Skeletal muscle satellite cell (primary cell): ENCODE results near the gene PSMD8.
A peak's percentile ranks its signal among the peaks of the same experiment; 100 is the strongest.
"Not testable (repeated sequence)": the region's sequence is repeated elsewhere in the genome, so short reads cannot be mapped to it uniquely, and the experiment has no call there.

Source experiments
- H3K27me3 ChIP-seq: 2 replicates; pipeline ENCODE4 v1.7.0; 2013; ENCODE audit warnings: low read length; ENCODE audit not compliant: control insufficient read depth, insufficient read depth
- H3K36me3 ChIP-seq: 2 replicates; pipeline ENCODE4 v1.7.0; 2013; ENCODE audit warnings: mild to moderate bottlenecking, control low read depth, low read length; ENCODE audit not compliant: insufficient read depth
- H3K4me1 ChIP-seq: 2 replicates; pipeline ENCODE4 v1.7.0; 2013; ENCODE audit warnings: low read length; ENCODE audit not compliant: control insufficient read depth, insufficient read depth
- H3K4me2 ChIP-seq: 2 replicates; pipeline ENCODE4 v1.7.0; 2013; ENCODE audit warnings: mild to moderate bottlenecking, low read length
- H3K4me3 ChIP-seq: 2 replicates; pipeline ENCODE4 v1.7.0; 2013; ENCODE audit warnings: low read length
- H3K9ac ChIP-seq: 2 replicates; pipeline ENCODE4 v1.7.0; 2013; ENCODE audit warnings: mild to moderate bottlenecking, low read depth, low read length, moderate library complexity
- H3K9me3 ChIP-seq: replicated peaks from 2 replicates; pipeline ENCODE4 v1.7.0; 2013; ENCODE audit warnings: mild to moderate bottlenecking, control low read depth, low read length

The PSMD8 gene

DNA sequence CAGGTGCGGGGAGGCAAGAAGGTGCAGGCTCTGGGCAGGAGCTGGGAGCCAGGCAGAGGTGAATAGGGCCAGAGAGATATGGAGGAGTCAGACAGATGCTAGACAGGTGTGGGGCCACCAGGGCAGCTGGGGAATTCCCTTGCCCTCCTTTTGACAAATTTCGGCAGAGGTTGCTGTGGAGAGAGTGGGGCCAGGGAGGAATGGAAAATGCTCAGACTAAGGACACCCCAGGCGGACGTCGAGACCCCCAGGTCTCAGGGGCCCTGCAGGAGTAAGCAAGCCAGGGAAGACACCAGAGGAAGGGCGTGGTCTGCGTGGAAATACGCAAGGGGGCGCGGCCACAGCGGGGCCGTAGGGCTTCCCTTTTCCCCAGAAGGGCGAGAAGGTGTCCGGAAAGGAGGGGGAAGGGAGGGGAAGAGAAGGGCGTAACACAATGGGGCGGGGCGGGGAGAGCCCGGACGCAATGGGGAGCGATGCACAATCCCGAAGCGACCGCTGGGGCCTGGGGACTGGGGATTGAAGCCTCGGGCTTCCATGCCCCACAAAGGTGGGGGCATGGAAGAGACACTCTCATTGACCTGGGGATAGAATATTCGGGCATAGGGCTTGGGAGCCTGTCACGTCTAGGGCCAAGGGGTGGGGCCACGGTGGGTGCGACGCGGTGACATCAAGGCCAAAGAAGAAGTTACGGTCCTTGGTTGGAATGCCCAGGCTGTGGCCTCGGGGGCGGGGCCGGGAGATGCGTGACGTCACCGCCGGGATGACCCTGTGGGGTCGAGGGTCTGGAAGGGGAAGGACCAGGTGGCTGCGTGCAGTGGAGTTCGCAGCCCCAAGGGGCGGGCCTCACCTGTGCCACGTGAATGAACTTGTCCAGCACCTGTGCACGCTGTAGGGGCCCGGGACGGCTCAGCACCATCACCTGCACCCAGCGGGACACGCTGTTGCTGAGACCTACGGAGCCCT lies 43.5 kb downstream of the PSMD8 start:
- H3K9me3 ChIP-seq: no peaks in the 10 kb centered on the region
- H3K4me2 ChIP-seq: peak overlapping the region; percentile 44
- no peaks in the 10 kb centered on the region for H3K4me1 ChIP-seq
- H3K9ac ChIP-seq: no peak overlapping the region
- H3K36me3 ChIP-seq: no peaks in the 10 kb centered on the region
- H3K27me3 ChIP-seq: peaks cover 16% of the 10 kb centered on the region
- H3K4me3 ChIP-seq: no peak overlapping the region

DNA sequence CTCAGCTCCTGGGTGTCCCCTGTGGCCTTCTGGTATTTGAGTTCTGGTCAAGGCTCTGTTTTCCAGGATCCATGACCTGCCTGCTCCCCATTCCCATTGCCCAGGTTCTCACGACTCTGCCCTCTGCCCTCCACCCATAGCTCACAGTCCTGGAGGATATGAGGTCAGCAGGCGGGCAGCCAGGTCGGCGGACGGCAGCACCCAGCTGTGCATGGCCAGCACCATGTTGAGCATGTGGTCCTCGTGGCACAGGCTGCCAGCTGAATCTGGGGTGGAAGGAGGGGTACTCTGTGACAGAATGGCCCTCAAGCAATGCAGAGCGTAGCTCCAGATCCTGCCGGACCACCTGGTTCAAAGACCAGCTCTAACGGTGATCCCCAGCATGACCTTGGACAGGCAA lies 46.6 kb downstream of the PSMD8 start:
- no peak overlapping the region for H3K4me3 ChIP-seq
- no peak overlapping the region for H3K4me2 ChIP-seq
- H3K9ac ChIP-seq: no peak overlapping the region
- no peaks in the 10 kb centered on the region for H3K36me3 ChIP-seq
- H3K4me1 ChIP-seq: no peaks in the 10 kb centered on the region
- peaks cover 18% of the 10 kb centered on the region for H3K27me3 ChIP-seq
- no peaks in the 10 kb centered on the region for H3K9me3 ChIP-seq

- H3K4me1 ChIP-seq: no peaks in the 10 kb centered on the region
- no peak overlapping the region for H3K4me2 ChIP-seq
- peaks cover 14% of the 10 kb centered on the region for H3K27me3 ChIP-seq
- H3K9ac ChIP-seq: no peak overlapping the region
- no peaks in the 10 kb centered on the region for H3K9me3 ChIP-seq
- no peaks in the 10 kb centered on the region for H3K36me3 ChIP-seq
- no peak overlapping the region for H3K4me3 ChIP-seq
Observed at GRCh38 chr19:38421856-38422255, 47.5 kb downstream of the PSMD8 start.

DNA sequence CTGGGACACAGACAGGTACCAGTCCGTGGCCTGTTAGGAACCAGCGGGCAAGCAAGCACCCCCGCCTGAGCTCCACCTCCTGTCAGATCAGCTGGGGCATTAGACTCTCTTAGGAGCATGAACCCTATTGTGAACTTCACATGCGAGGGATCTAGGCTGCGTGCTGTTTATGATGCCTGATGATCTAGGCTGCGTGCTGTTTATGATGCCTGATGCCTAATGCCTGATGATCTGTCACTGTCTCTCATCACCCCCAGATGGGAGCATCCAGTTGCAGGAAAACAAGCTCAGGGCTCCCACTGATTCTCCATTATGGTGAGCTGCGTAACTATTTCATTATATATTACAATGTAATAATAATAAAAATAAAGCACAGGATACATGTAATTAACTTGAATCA lies 48.1 kb downstream of the PSMD8 start:
- no peak overlapping the region for H3K4me3 ChIP-seq
- H3K27me3 ChIP-seq: peaks cover 10% of the 10 kb centered on the region
- no peaks in the 10 kb centered on the region for H3K36me3 ChIP-seq
- H3K4me1 ChIP-seq: no peaks in the 10 kb centered on the region
- no peaks in the 10 kb centered on the region for H3K9me3 ChIP-seq
- no peak overlapping the region for H3K4me2 ChIP-seq
- no peak overlapping the region for H3K9ac ChIP-seq

DNA sequence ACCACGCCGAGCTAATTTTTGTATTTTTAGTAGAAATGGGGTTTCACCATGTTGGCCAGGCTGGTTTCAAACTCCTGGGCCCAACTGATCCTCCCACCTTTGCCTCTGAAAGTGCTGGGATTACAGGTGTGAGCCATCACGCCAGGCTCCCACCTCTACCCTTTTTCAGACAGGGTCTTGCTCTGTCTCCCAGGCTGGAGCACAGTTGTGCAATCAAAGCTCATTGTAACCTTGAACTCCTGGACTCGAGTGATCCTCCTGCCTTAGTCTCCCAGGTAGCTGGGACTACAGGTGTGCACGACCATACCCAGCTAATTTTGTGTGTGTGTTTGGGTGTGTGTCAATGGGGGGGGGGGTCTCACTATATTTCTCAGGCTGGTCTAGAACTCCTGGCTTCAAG lies 49.9 kb downstream of the PSMD8 start:
- Histone ChIP-seq H3K36me3 (no peaks in the 10 kb centered on the region), H3K27me3 (peaks cover 10% of the 10 kb centered on the region), H3K9ac (no peak overlapping the region), H3K4me3 (no peak overlapping the region), H3K4me1 (no peaks in the 10 kb centered on the region), H3K9me3 (no peaks in the 10 kb centered on the region), H3K4me2 (no peak overlapping the region)

- no peaks in the 10 kb centered on the region for H3K9me3 ChIP-seq
- no peak overlapping the region for H3K4me3 ChIP-seq
- no peaks in the 10 kb centered on the region for H3K36me3 ChIP-seq
- peaks cover 13% of the 10 kb centered on the region for H3K27me3 ChIP-seq
- no peak overlapping the region for H3K9ac ChIP-seq
- H3K4me1 ChIP-seq: no peaks in the 10 kb centered on the region
- H3K4me2 ChIP-seq: no peak overlapping the region
Observed at GRCh38 chr19:38425222-38425809, 50.9 kb downstream of the PSMD8 start.

DNA sequence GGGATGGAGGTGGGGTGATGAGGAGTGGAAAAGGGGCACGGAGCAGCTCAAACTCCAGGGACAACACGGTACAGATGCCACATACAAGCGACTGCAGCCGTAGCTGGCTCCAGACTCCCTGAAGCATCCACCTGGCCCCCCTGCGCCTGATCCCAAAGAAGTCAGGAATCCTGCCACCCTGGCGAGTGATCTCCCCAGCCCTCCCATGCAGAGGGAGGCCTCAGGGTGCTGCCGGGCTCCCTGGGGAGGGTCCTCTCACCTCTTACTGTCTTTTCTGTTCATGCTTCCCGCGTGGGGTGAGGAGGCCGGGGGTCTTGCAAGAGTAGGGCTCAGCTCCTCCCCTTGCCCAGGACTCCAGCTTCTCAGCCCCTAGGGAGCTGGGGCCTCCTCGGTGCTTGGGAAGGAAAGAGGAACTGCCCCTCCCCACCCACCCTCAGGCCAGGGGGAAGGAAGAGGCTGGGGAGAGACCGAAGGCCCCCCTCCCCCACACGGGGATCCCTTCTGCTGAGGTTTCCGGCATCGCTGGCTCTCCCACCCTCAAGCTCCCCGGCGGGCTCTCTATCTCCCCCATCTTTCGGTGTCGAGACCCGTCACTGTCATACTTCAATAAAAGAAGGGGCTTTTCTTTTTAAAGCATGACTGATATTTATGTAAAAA lies 51.6 kb downstream of the PSMD8 start, which contains the start of gene RASGRP4:
Gene RASGRP4 (minus strand): TSS at position 410 of the 657 bp plus-strand sequence. CDS start 128 bp downstream, at position 282.
- H3K4me3 ChIP-seq: no peak within 1 kb of the TSS
- no peak within 1 kb of the TSS for H3K9ac ChIP-seq
- H3K4me2 ChIP-seq: no peak within 1 kb of the TSS
- H3K27me3 ChIP-seq: peaks cover 15% of the 10 kb centered on the region
- H3K4me1 ChIP-seq: no peaks in the 10 kb centered on the region
- H3K9me3 ChIP-seq: no peaks in the 10 kb centered on the region
- no peaks in the 10 kb centered on the region for H3K36me3 ChIP-seq

- H3K36me3 ChIP-seq, H3K4me3 ChIP-seq, H3K9ac ChIP-seq: not testable (repeated sequence)
Observed at GRCh38 chr19:38427035-38427677, 52.8 kb downstream of the PSMD8 start.

GRCh38 chr19:38429055-38429810 lies 54.9 kb downstream of the PSMD8 start:
- Histone ChIP-seq H3K4me1 (no peaks in the 10 kb centered on the region), H3K4me2 (no peak overlapping the region), H3K9ac (no peak overlapping the region), H3K27me3 (peaks cover 21% of the 10 kb centered on the region), H3K4me3 (no peak overlapping the region), H3K9me3 (no peaks in the 10 kb centered on the region), H3K36me3 (no peaks in the 10 kb centered on the region)

More at GRCh38 chr19:38427035-38427677, 52.8 kb downstream of the PSMD8 start:
- H3K4me2 ChIP-seq, H3K4me1 ChIP-seq, H3K9me3 ChIP-seq: not testable (repeated sequence)
- H3K27me3 ChIP-seq: peaks cover 19% of the 10 kb centered on the region

DNA sequence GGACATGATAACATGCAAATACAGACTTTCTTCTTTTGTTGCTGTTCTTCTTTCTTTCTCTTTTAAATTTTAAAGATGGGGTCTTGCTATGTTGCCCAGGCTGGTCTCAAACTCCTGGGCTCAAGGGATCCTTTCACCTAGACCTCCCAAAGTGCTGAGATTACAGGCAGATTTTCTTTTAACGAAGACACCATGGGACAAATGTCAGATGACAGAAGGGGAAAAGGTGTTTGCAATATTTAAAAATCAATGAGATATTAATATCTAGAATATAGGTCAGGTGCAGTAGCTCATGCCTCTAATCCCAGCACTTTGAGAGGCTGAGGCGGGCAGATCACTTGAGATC lies 55.4 kb downstream of the PSMD8 start:
- H3K4me3 ChIP-seq: no peak overlapping the region
- no peak overlapping the region for H3K9ac ChIP-seq
- H3K36me3 ChIP-seq: no peaks in the 10 kb centered on the region
- H3K9me3 ChIP-seq: no peaks in the 10 kb centered on the region
- peaks cover 25% of the 10 kb centered on the region for H3K27me3 ChIP-seq
- no peak overlapping the region for H3K4me2 ChIP-seq
- H3K4me1 ChIP-seq: no peaks in the 10 kb centered on the region

- Histone ChIP-seq H3K27me3 (peaks cover 25% of the 10 kb centered on the region), H3K4me1 (no peaks in the 10 kb centered on the region), H3K4me3 (no peak overlapping the region), H3K4me2 (no peak overlapping the region), H3K9ac (no peak overlapping the region), H3K36me3 (no peaks in the 10 kb centered on the region), H3K9me3 (no peaks in the 10 kb centered on the region)
Observed at GRCh38 chr19:38430931-38431330, 56.6 kb downstream of the PSMD8 start.
